GM12878 (cell line): ENCODE results near the gene CCDC106. TPM values are rescaled to one million over a fixed set of nuclear protein-coding genes. Genes with fewer than 3 reads are reported as not detected.

Experiments
- ATAC-seq: fragments of 200-7000 bp; cut with Tn5 transposase; 3 replicates; pipeline ENCODE4 v1.9.1; 2020; ENCODE audit warnings: mild to moderate bottlenecking, moderate library complexity
- BruUV-seq: library from RNA; stranded (reverse); fragments of 400-500 nt; replicated peaks from 2 replicates; lab custom pipeline; 2021; lab: Mats Ljungman, UMichigan
- CTCF ChIA-PET: fragments of 300-600 bp; sonication (Branson Sonifier 250); formaldehyde crosslinking; extraction: SDS; loops from one replicate; lab custom pipeline; 2021; ENCODE audit warnings: inconsistent platforms; lab: Yijun Ruan, JAX
- POLR2A ChIA-PET: fragments of 350-600 bp; formaldehyde crosslinking; extraction: SDS; loops from one replicate; lab custom pipeline; 2021; ENCODE audit warnings: inconsistent platforms; lab: Charles Lee
- RAD21 ChIA-PET: fragments of 300-600 bp; sonication (Branson Sonifier 250); formaldehyde crosslinking; loops from one replicate; lab custom pipeline; 2023; ENCODE audit warnings: antibody characterized with exemption; ENCODE audit not compliant: unreplicated experiment; lab: Charles Lee
- SMC1A ChIA-PET: fragments of 300-600 bp; sonication (Branson Sonifier 250); formaldehyde crosslinking; loops from one replicate; lab custom pipeline; 2023; ENCODE audit not compliant: unreplicated experiment, uncharacterized antibody; lab: Charles Lee
- DNase-seq: peaks from one replicate; pipeline ENCODE4 v3.0.0-alpha.2; 2011; ENCODE audit warnings: low read depth, low spot score
- FAIRE-seq: peaks from 3 replicates; lab custom pipeline; 2011; peaks lifted over from hg19 to GRCh38; lab: Jason Lieb, UNC
- H2AFZ ChIP-seq: 2 replicates; pipeline ENCODE4 v1.6.0; 2011; ENCODE audit warnings: low read depth, low read length, control low read depth; ENCODE audit not compliant: control insufficient read depth
- H3K27ac ChIP-seq: 2 replicates; pipeline ENCODE4 v1.5.1; 2011; ENCODE audit warnings: control low read depth; ENCODE audit not compliant: control insufficient read depth, insufficient read depth
- H3K27me3 ChIP-seq, 2 experiments: replicated peaks in 1 of 2; 2 replicates each; pipeline versions ENCODE4 v1.6.0 to v1.6.1; 2011; ENCODE audit warnings: low read length in 1 of 2; ENCODE audit not compliant: control insufficient read depth in 2 of 2, insufficient read depth in 2 of 2
- H3K36me3 ChIP-seq, 2 experiments: 2 replicates each; pipeline ENCODE4 v1.5.1; 2011; ENCODE audit warnings: low read length in 1 of 2; ENCODE audit not compliant: control insufficient read depth in 2 of 2, insufficient read depth in 2 of 2
- H3K4me1 ChIP-seq: 2 replicates; pipeline ENCODE4 v1.6.1; 2011; ENCODE audit warnings: mild to moderate bottlenecking, low read length, moderate library complexity, mixed read lengths; ENCODE audit not compliant: control insufficient read depth, insufficient read depth
- H3K4me2 ChIP-seq: 2 replicates; pipeline ENCODE4 v1.6.0; 2011; ENCODE audit warnings: control low read depth; ENCODE audit not compliant: control insufficient read depth, insufficient read depth
- H3K4me3 ChIP-seq: fragments of 200-600 bp; sonication (generic); 2 replicates; pipeline ENCODE4 v1.5.1; 2016
- H3K79me2 ChIP-seq: 2 replicates; pipeline ENCODE4 v1.6.0; 2011; ENCODE audit warnings: low read length; ENCODE audit not compliant: control insufficient read depth, insufficient read depth
- H3K9ac ChIP-seq: 2 replicates; pipeline ENCODE4 v1.8.0; 2011; ENCODE audit warnings: low read length, control low read depth, mixed read lengths; ENCODE audit not compliant: control insufficient read depth, insufficient read depth
- H3K9me3 ChIP-seq: replicated peaks from 3 replicates; pipeline ENCODE4 v1.5.1; 2011; ENCODE audit warnings: mild to moderate bottlenecking, low read length; ENCODE audit not compliant: control insufficient read depth, insufficient read depth
- H4K20me1 ChIP-seq: 2 replicates; pipeline ENCODE4 v1.6.0; 2011; ENCODE audit not compliant: control insufficient read depth, insufficient read depth
- ATF7 ChIP-seq: fragments of 450-650 bp; IDR thresholded peaks from 2 replicates; pipeline ENCODE4 v1.6.1; 2016; ENCODE audit warnings: low read depth, mild to moderate bottlenecking
- CBX3 ChIP-seq: fragments of 200-600 bp; sonication (generic); IDR thresholded peaks from 2 replicates; pipeline ENCODE4 v1.6.1; 2016; ENCODE audit warnings: low read depth, borderline replicate concordance
- ESRRA ChIP-seq: IDR thresholded peaks from 2 replicates; pipeline ENCODE4 v1.6.1; 2012; ENCODE audit warnings: mild to moderate bottlenecking, low read length, improper control_type of control experiment
- IKZF1 ChIP-seq: fragments of 450-650 bp; conservative IDR thresholded peaks from 2 replicates; pipeline ENCODE4 v1.6.1; 2017; ENCODE audit warnings: antibody characterized with exemption, mild to moderate bottlenecking
- KDM1A ChIP-seq: fragments of 200-600 bp; sonication (generic); IDR thresholded peaks from 2 replicates; pipeline ENCODE4 v1.6.1; 2016; ENCODE audit warnings: borderline replicate concordance
- NFYA ChIP-seq: IDR thresholded peaks from 2 replicates; pipeline ENCODE4 v1.6.1; 2011; ENCODE audit warnings: low read depth, mild to moderate bottlenecking, low read length, improper control_type of control experiment, borderline replicate concordance
- PML ChIP-seq: IDR thresholded peaks from 2 replicates; pipeline ENCODE4 v1.6.1; 2012; ENCODE audit warnings: low read length, inconsistent platforms
- RAD51 ChIP-seq: fragments of 450-650 bp; IDR thresholded peaks from 2 replicates; pipeline ENCODE4 v1.6.1; 2016; ENCODE audit warnings: moderate library complexity, mild to moderate bottlenecking, inconsistent platforms
- RUNX3 ChIP-seq: IDR thresholded peaks from 2 replicates; pipeline ENCODE4 v1.6.1; 2012; ENCODE audit warnings: low read length, inconsistent platforms
- SIN3A ChIP-seq: IDR thresholded peaks from 2 replicates; pipeline ENCODE4 v1.6.1; 2012; ENCODE audit warnings: low read depth, low read length, improper control_type of control experiment
- SMC3 ChIP-seq: IDR thresholded peaks from 2 replicates; pipeline ENCODE4 v1.6.1; 2011; ENCODE audit warnings: low read length, improper control_type of control experiment, borderline replicate concordance
- SREBF2 ChIP-seq: IDR thresholded peaks from 2 replicates; pipeline ENCODE4 v1.6.1; 2012; ENCODE audit warnings: mild to moderate bottlenecking, low read length
- TAF1 ChIP-seq: IDR thresholded peaks from 2 replicates; pipeline ENCODE4 v1.6.1; 2011; ENCODE audit warnings: mild to moderate bottlenecking, low read depth, low read length, borderline replicate concordance
- ZNF384 ChIP-seq: IDR thresholded peaks from 2 replicates; pipeline ENCODE4 v1.6.1; 2012; ENCODE audit warnings: low read depth, mild to moderate bottlenecking, low read length, improper control_type of control experiment, borderline replicate concordance
- WGBS: methylation state at CpG from one replicate; pipeline ENCODE4 v1.1.6; 2016; ENCODE audit warnings: low lambda C conversion rate; ENCODE audit not compliant: insufficient replicate concordance, insufficient coverage; ENCODE audit errors: missing lambda C conversion rate; 5-methylcytosine and 5-hydroxymethylcytosine counted together
- in situ Hi-C: fragments of 300-500 bp; cut with MboI; formaldehyde crosslinking; loops from 9 replicates; pipeline ENCODE4 v1.14.3; 2018; ENCODE audit warnings: mixed read lengths
- intact Hi-C: fragments of 100-400 bp; cut with micrococcal nuclease; formaldehyde crosslinking; loops from one replicate; pipeline ENCODE4 v1.14.2; 2022; ENCODE audit not compliant: unreplicated experiment
- polyA plus RNA-seq, 11 experiments: library from polyadenylated mRNA; depleted of rRNA in 4 of 11; unstranded in 6 of 11; stranded (reverse) in 5 of 11; fragments of >200 nt; fragmentation: Nextera tagmentation in 4 of 11; fragmentation: Illumina TruSeq in 1 of 11; extraction: Ambion mirVana in 4 of 11; extraction: Trizol in 1 of 11; gene quantifications; 1 replicate in 1 of 11; 2 replicates in 10 of 11; pipeline versions ENCODE4 v1.2.1 to v1.2.3, GENCODE V29; 2011 to 2016; ENCODE audit warnings: inconsistent platforms in 2 of 11, missing spikeins in 2 of 11, low read depth in 1 of 11
- total RNA-seq, 4 experiments: library from RNA; depleted of rRNA in 3 of 4; stranded (reverse); fragments of >200 nt in 3 of 4; fragmentation: Illumina TruSeq in 1 of 4; extraction: Trizol in 1 of 4; gene quantifications; 2 replicates each; pipeline versions ENCODE4 v1.2.1 to v1.2.3, GENCODE V29; 2013 to 2021
- TF ChIP-seq, protein P1 (sequence below): IDR thresholded peaks from 2 replicates; pipeline ENCODE4 v1.6.1; 2012; ENCODE audit warnings: mild to moderate bottlenecking, low read depth, low read length
- TF ChIP-seq, protein P2 (sequence below): fragments of 450-650 bp; IDR thresholded peaks from 2 replicates; pipeline ENCODE4 v1.6.1; 2017; ENCODE audit warnings: antibody characterized with exemption, mild to moderate bottlenecking, moderate library complexity

CCDC106 gene
- total and polyA plus RNA-seq, 10 of the 15 experiments (the other 5 are each of a cell fraction or from before 2014, with no cell fraction given) = 0.04 to 35.9 (median 19.8) TPM

DNA sequence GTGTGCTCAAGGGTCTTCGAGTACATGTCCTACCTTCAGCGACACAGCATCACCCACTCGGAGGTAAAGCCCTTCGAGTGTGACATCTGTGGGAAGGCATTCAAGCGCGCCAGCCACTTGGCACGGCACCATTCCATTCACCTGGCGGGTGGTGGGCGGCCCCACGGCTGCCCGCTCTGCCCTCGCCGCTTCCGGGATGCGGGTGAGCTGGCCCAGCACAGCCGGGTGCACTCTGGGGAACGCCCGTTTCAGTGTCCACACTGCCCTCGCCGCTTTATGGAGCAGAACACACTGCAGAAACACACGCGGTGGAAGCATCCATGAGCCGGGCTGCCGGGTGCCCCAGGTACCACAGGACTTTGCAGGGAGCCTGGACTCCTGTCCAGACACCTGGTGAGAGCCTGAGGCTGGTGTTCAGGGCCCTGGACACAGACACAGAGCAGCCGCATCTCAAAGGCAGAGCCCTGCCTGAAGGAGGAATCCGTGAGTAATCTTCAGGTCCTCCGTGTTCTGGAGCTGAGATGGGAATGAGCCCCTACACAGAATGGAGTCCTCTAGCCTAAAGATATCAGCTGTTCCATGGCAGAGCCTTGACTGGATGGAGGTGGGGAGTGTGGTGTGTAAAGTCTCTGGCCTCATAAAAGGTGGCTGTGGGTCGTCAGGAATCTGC lies 3.0 kb upstream of the CCDC106 start (continued):
- no peak for TF ChIP-seq ATF7
- 0 out of 2 replicates have a peak, but pooled peaks have one; percentile 15 for TF ChIP-seq RUNX3
- TF ChIP-seq ESRRA = no peak
- no peak for TF ChIP-seq TAF1
- no peak for TF ChIP-seq KDM1A
- no peak for TF ChIP-seq SIN3A

DNA sequence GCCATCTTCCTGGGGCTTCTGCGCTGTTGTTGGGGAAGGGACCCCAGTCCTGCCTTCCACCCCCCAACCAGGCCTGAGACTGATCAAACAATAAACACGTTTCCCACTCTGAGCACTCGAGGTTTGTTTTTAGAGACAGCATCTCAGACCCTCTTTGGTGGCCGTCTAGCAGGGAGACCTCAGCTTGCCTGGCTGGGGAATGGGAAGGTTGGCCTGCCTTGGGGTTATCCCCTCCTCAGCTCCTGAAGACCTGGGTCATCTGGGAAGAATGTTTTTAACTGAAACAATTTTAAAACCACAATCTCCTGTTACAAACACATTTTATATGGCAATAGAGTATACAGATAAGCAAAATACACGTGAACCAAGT lies 2.5 kb upstream of the CCDC106 start:
- Histone ChIP-seq H3K4me3 (peak overlapping the region; percentile 95; the same call in 1 of the 2 replicates), H3K79me2 (peaks cover 64% of the 10 kb centered on the region), H3K4me1 (peaks cover 25% of the 10 kb centered on the region), H2AFZ (no peak overlapping the region), H3K27me3 (no peaks in the 10 kb centered on the region), H3K36me3 (0 out of 4 replicates have a peak, but pooled peaks cover 0 to 2% of the 10 kb centered on the region in 2 experiments), H3K9ac (peak overlapping the region; percentile 10; the same call in 1 of the 2 replicates), H3K9me3 (no peaks in the 10 kb centered on the region), H3K4me2 (peak overlapping the region; percentile 91), H4K20me1 (no peaks in the 10 kb centered on the region), H3K27ac (no peak overlapping the region)
- intact Hi-C loops = no loop called here
- ChIA-PET CTCF (interaction anchor here (0.6 to 4.6 kb wide), 5 partner anchors 8 to 179 kb away, joined by 3 to 52 read pairs (median 3); partner anchors contain the start of gene U2AF2), RAD21 (interaction anchor here (0.7 kb wide), 1 partner anchor 39 kb away, joined by 3 read pairs; no protein-coding TSS in a partner anchor), SMC1A (interaction anchor here (0.7 kb wide), 1 partner anchor 13 kb away, joined by 3 read pairs; no protein-coding TSS in a partner anchor), POLR2A (interaction anchor here (0.6 to 3.3 kb wide), 4 partner anchors 9 to 1184 kb away, joined by 3 to 20 read pairs (median 7); partner anchors contain the start of gene U2AF2)
- DNase-seq (no peak), FAIRE-seq (no peak), ATAC-seq (no peak)
- 31% methylated on average over 5 of the region's 5 CpGs for WGBS
- in situ Hi-C loops = no loop called here
- no TSS peak for BruUV-seq
- TF ChIP-seq PML = no peak
- no peak for TF ChIP-seq CBX3
- TF ChIP-seq, protein P1, sequence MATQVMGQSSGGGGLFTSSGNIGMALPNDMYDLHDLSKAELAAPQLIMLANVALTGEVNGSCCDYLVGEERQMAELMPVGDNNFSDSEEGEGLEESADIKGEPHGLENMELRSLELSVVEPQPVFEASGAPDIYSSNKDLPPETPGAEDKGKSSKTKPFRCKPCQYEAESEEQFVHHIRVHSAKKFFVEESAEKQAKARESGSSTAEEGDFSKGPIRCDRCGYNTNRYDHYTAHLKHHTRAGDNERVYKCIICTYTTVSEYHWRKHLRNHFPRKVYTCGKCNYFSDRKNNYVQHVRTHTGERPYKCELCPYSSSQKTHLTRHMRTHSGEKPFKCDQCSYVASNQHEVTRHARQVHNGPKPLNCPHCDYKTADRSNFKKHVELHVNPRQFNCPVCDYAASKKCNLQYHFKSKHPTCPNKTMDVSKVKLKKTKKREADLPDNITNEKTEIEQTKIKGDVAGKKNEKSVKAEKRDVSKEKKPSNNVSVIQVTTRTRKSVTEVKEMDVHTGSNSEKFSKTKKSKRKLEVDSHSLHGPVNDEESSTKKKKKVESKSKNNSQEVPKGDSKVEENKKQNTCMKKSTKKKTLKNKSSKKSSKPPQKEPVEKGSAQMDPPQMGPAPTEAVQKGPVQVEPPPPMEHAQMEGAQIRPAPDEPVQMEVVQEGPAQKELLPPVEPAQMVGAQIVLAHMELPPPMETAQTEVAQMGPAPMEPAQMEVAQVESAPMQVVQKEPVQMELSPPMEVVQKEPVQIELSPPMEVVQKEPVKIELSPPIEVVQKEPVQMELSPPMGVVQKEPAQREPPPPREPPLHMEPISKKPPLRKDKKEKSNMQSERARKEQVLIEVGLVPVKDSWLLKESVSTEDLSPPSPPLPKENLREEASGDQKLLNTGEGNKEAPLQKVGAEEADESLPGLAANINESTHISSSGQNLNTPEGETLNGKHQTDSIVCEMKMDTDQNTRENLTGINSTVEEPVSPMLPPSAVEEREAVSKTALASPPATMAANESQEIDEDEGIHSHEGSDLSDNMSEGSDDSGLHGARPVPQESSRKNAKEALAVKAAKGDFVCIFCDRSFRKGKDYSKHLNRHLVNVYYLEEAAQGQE = no peak
- TF ChIP-seq RAD51 = no peak
- no peak for TF ChIP-seq NFYA
- no peak for TF ChIP-seq SREBF2
- no peak for TF ChIP-seq SMC3
- no peak for TF ChIP-seq IKZF1
- TF ChIP-seq, protein P2, sequence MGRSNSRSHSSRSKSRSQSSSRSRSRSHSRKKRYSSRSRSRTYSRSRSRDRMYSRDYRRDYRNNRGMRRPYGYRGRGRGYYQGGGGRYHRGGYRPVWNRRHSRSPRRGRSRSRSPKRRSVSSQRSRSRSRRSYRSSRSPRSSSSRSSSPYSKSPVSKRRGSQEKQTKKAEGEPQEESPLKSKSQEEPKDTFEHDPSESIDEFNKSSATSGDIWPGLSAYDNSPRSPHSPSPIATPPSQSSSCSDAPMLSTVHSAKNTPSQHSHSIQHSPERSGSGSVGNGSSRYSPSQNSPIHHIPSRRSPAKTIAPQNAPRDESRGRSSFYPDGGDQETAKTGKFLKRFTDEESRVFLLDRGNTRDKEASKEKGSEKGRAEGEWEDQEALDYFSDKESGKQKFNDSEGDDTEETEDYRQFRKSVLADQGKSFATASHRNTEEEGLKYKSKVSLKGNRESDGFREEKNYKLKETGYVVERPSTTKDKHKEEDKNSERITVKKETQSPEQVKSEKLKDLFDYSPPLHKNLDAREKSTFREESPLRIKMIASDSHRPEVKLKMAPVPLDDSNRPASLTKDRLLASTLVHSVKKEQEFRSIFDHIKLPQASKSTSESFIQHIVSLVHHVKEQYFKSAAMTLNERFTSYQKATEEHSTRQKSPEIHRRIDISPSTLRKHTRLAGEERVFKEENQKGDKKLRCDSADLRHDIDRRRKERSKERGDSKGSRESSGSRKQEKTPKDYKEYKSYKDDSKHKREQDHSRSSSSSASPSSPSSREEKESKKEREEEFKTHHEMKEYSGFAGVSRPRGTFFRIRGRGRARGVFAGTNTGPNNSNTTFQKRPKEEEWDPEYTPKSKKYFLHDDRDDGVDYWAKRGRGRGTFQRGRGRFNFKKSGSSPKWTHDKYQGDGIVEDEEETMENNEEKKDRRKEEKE = no peak
- no peak for TF ChIP-seq ZNF384
